HEK293 (cell line): ENCODE measurements around the gene SYNGR4.

Source experiments
- CTCF ChIA-PET: fragments of 350-600 bp; formaldehyde crosslinking; extraction: SDS; loops from one replicate; lab custom pipeline; 2021; ENCODE audit warnings: antibody characterized with exemption; lab: Yijun Ruan, JAX
- POLR2A ChIA-PET: fragments of 300-600 bp; formaldehyde crosslinking; extraction: SDS; loops from one replicate; lab custom pipeline; 2020; ENCODE audit warnings: antibody characterized with exemption, inconsistent platforms; lab: Yijun Ruan, JAX
- H3K27ac ChIP-seq: fragments of 200-500 bp; sonication (Bioruptor generic); 2 replicates; pipeline ENCODE4 v1.5.1; 2014; ENCODE audit warnings: low read depth, low read length, control low read depth, inconsistent platforms; ENCODE audit errors: extremely low read depth
- H3K36me3 ChIP-seq, 2 experiments: fragments of 200-500 bp in 1 of 2; sonication (Bioruptor generic) in 1 of 2; 1 replicate in 1 of 2; 2 replicates in 1 of 2; pipeline ENCODE4 v1.5.1; 2014 to 2017; ENCODE audit warnings: inconsistent platforms in 2 of 2, low read length in 2 of 2; ENCODE audit not compliant: control insufficient read depth in 2 of 2, insufficient read depth in 1 of 2
- H3K4me1 ChIP-seq: fragments of 200-500 bp; sonication (Bioruptor generic); 2 replicates; pipeline ENCODE4 v1.5.1; 2014; ENCODE audit warnings: mild to moderate bottlenecking, low read length, inconsistent platforms; ENCODE audit not compliant: control insufficient read depth, insufficient read depth
- H3K4me3 ChIP-seq: 2 replicates; pipeline ENCODE4 v1.5.1; 2011; ENCODE audit warnings: low read depth, mild to moderate bottlenecking, control low read depth, low read length, moderate library complexity
- H3K9me3 ChIP-seq: fragments of 200-500 bp; sonication (Bioruptor generic); 2 replicates; pipeline ENCODE4 v1.5.1; 2014; ENCODE audit warnings: low read depth, low read length, inconsistent platforms; ENCODE audit not compliant: control insufficient read depth, insufficient read depth
- GLI2 ChIP-seq: fragments of 450-650 bp; formaldehyde crosslinking; IDR thresholded peaks from 2 replicates; pipeline ENCODE4; 2017; ENCODE audit warnings: missing biosample characterization, missing genetic modification characterization, low read depth, borderline replicate concordance
- KLF7 ChIP-seq: fragments of 450-650 bp; formaldehyde crosslinking; IDR thresholded peaks from 2 replicates; pipeline ENCODE4 v1.5.1; 2016; ENCODE audit warnings: missing biosample characterization, missing genetic modification characterization, borderline replicate concordance
- PRDM1 ChIP-seq: fragments of 450-650 bp; formaldehyde crosslinking; IDR thresholded peaks from 2 replicates; pipeline ENCODE4; 2016; ENCODE audit warnings: missing biosample characterization, missing genetic modification characterization
- SCRT1 ChIP-seq: fragments of 450-650 bp; formaldehyde crosslinking; IDR thresholded peaks from 2 replicates; pipeline ENCODE4 v1.5.1; 2016; ENCODE audit warnings: missing biosample characterization, missing genetic modification characterization, borderline replicate concordance
- ZBTB20 ChIP-seq: fragments of 450-650 bp; formaldehyde crosslinking; IDR thresholded peaks from 2 replicates; pipeline ENCODE4 v1.5.1; 2016; ENCODE audit warnings: missing biosample characterization, missing genetic modification characterization
- ZBTB21 ChIP-seq: fragments of 450-650 bp; formaldehyde crosslinking; IDR thresholded peaks from 2 replicates; pipeline ENCODE4 v1.5.1; 2017; ENCODE audit warnings: missing biosample characterization, missing genetic modification characterization
- ZBTB44 ChIP-seq: fragments of 450-650 bp; IDR thresholded peaks from 2 replicates; pipeline ENCODE4 v1.5.1; 2018; ENCODE audit warnings: missing biosample characterization, mild to moderate bottlenecking, missing genetic modification characterization
- ZIC2 ChIP-seq: fragments of 450-650 bp; formaldehyde crosslinking; IDR thresholded peaks from 2 replicates; pipeline ENCODE4 v1.5.1; 2016; ENCODE audit warnings: missing biosample characterization, missing genetic modification characterization
- ZNF10 ChIP-seq: fragments of 450-650 bp; formaldehyde crosslinking; IDR thresholded peaks from 2 replicates; pipeline ENCODE4 v1.5.1; 2017; ENCODE audit warnings: missing biosample characterization, missing genetic modification characterization
- ZNF16 ChIP-seq: fragments of 450-650 bp; formaldehyde crosslinking; IDR thresholded peaks from 2 replicates; pipeline ENCODE4 v1.5.1; 2016; ENCODE audit warnings: low read depth, missing biosample characterization, missing genetic modification characterization
- ZNF211 ChIP-seq: fragments of 450-650 bp; formaldehyde crosslinking; IDR thresholded peaks from 2 replicates; pipeline ENCODE4 v1.5.1; 2016; ENCODE audit warnings: low read depth, missing biosample characterization, missing genetic modification characterization
- ZNF221 ChIP-seq: fragments of 450-650 bp; formaldehyde crosslinking; IDR thresholded peaks from 2 replicates; pipeline ENCODE4 v1.5.1; 2017; ENCODE audit warnings: missing biosample characterization, missing genetic modification characterization, borderline replicate concordance
- ZNF311 ChIP-seq: fragments of 450-650 bp; formaldehyde crosslinking; IDR thresholded peaks from 2 replicates; pipeline ENCODE4 v1.5.1; 2017; ENCODE audit warnings: missing biosample characterization, missing genetic modification characterization, borderline replicate concordance
- ZNF366 ChIP-seq: fragments of 450-650 bp; formaldehyde crosslinking; conservative IDR thresholded peaks from 2 replicates; pipeline ENCODE4 v1.5.1; 2016; ENCODE audit warnings: missing biosample characterization, missing genetic modification characterization
- ZNF510 ChIP-seq: fragments of 450-650 bp; formaldehyde crosslinking; IDR thresholded peaks from 2 replicates; pipeline ENCODE4 v1.5.1; 2018; ENCODE audit warnings: mild to moderate bottlenecking, missing genetic modification characterization, missing biosample characterization; ENCODE audit not compliant: insufficient replicate concordance
- ZNF529 ChIP-seq: fragments of 450-650 bp; formaldehyde crosslinking; IDR thresholded peaks from 2 replicates; pipeline ENCODE4 v1.5.1; 2017; ENCODE audit warnings: missing genetic modification characterization, missing biosample characterization; ENCODE audit not compliant: insufficient replicate concordance
- ZNF692 ChIP-seq: fragments of 450-650 bp; formaldehyde crosslinking; IDR thresholded peaks from 2 replicates; pipeline ENCODE4 v1.5.1; 2016; ENCODE audit warnings: missing biosample characterization, missing genetic modification characterization
- ZNF768 ChIP-seq: fragments of 450-650 bp; formaldehyde crosslinking; IDR thresholded peaks from 2 replicates; pipeline ENCODE4 v1.5.1; 2018; ENCODE audit warnings: missing biosample characterization, mild to moderate bottlenecking, missing genetic modification characterization
- ZSCAN23 ChIP-seq: fragments of 450-650 bp; formaldehyde crosslinking; IDR thresholded peaks from 2 replicates; pipeline ENCODE4 v1.5.1; 2016; ENCODE audit warnings: missing biosample characterization, missing genetic modification characterization
- ZSCAN30 ChIP-seq: fragments of 450-650 bp; IDR thresholded peaks from 2 replicates; pipeline ENCODE4 v1.5.1; 2018; ENCODE audit warnings: missing biosample characterization, mild to moderate bottlenecking, missing genetic modification characterization, moderate library complexity
- ZXDB ChIP-seq: fragments of 450-650 bp; formaldehyde crosslinking; IDR thresholded peaks from 2 replicates; pipeline ENCODE4 v1.5.1; 2016; ENCODE audit warnings: missing biosample characterization, missing genetic modification characterization
- TF ChIP-seq, protein P1 (sequence below): fragments of 450-650 bp; formaldehyde crosslinking; IDR thresholded peaks from 2 replicates; pipeline ENCODE4 v1.5.1; 2016; ENCODE audit warnings: missing biosample characterization, missing genetic modification characterization
- TF ChIP-seq, protein P2 (sequence below): fragments of 450-650 bp; formaldehyde crosslinking; IDR thresholded peaks from 2 replicates; pipeline ENCODE4 v1.5.1; 2016; ENCODE audit warnings: missing biosample characterization, missing genetic modification characterization
- TF ChIP-seq, protein P3 (sequence below): fragments of 450-650 bp; formaldehyde crosslinking; IDR thresholded peaks from 2 replicates; pipeline ENCODE4 v1.5.1; 2016; ENCODE audit warnings: missing biosample characterization, missing genetic modification characterization

Gene SYNGR4

GRCh38 chr19:48340995-48341394, 23.2 kb upstream of the SYNGR4 start:
- no peak overlapping the region for H3K27ac ChIP-seq
- no peaks in the 10 kb centered on the region; a peak in 1 of 3 replicates for H3K36me3 ChIP-seq
- CTCF ChIA-PET: interaction anchor here (0.8 to 2.5 kb wide), 5 partner anchors 8 to 50 kb away, joined by 3 to 18 read pairs (median 4); partner anchors contain the start of gene KDELR1
- no peak for TF ChIP-seq ZSCAN23 (tag by site-specific recombination)
- no peak for TF ChIP-seq GLI2 (tag by site-specific recombination)
- TF ChIP-seq ZBTB20 (tag by site-specific recombination): no peak
- TF ChIP-seq, protein P1, sequence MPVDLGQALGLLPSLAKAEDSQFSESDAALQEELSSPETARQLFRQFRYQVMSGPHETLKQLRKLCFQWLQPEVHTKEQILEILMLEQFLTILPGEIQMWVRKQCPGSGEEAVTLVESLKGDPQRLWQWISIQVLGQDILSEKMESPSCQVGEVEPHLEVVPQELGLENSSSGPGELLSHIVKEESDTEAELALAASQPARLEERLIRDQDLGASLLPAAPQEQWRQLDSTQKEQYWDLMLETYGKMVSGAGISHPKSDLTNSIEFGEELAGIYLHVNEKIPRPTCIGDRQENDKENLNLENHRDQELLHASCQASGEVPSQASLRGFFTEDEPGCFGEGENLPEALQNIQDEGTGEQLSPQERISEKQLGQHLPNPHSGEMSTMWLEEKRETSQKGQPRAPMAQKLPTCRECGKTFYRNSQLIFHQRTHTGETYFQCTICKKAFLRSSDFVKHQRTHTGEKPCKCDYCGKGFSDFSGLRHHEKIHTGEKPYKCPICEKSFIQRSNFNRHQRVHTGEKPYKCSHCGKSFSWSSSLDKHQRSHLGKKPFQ (tag by site-specific recombination): peak; percentile 89
- TF ChIP-seq, protein P2, sequence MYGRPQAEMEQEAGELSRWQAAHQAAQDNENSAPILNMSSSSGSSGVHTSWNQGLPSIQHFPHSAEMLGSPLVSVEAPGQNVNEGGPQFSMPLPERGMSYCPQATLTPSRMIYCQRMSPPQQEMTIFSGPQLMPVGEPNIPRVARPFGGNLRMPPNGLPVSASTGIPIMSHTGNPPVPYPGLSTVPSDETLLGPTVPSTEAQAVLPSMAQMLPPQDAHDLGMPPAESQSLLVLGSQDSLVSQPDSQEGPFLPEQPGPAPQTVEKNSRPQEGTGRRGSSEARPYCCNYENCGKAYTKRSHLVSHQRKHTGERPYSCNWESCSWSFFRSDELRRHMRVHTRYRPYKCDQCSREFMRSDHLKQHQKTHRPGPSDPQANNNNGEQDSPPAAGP (tag by site-specific recombination): no peak
- TF ChIP-seq ZSCAN30 (tag by site-specific recombination): no peak
- peak; percentile 87 for TF ChIP-seq ZIC2 (tag by site-specific recombination)
- no peak for TF ChIP-seq ZNF692 (tag by site-specific recombination)
- no peak for TF ChIP-seq ZNF529 (tag by site-specific recombination)
- no peaks in the 10 kb centered on the region for H3K9me3 ChIP-seq
- no peak overlapping the region for H3K4me3 ChIP-seq
- POLR2A ChIA-PET: interaction anchor here (0.9 to 1.3 kb wide), 2 partner anchors 8 to 20 kb away, joined by 3 read pairs; a partner anchor contains a TSS
- no peaks in the 10 kb centered on the region for H3K4me1 ChIP-seq

GRCh38 chr19:48341515-48342413, 22.4 kb upstream of the SYNGR4 start:
- CTCF ChIA-PET: interaction anchor here (0.5 to 2.5 kb wide), 4 partner anchors 9 to 50 kb away, joined by 3 to 18 read pairs (median 4); partner anchors contain the start of gene KDELR1
- Histone ChIP-seq H3K27ac (no peak overlapping the region), H3K9me3 (no peaks in the 10 kb centered on the region), H3K4me1 (no peaks in the 10 kb centered on the region), H3K4me3 (no peak overlapping the region), H3K36me3 (no peaks in the 10 kb centered on the region; a peak in 1 of 3 replicates)
- POLR2A ChIA-PET: interaction anchor here (0.9 to 1.3 kb wide), 2 partner anchors 9 to 20 kb away, joined by 3 read pairs; a partner anchor contains a TSS
- no peak for TF ChIP-seq ZNF510 (tag by site-specific recombination)
- no peak for TF ChIP-seq ZNF211 (tag by site-specific recombination)
- TF ChIP-seq, protein P3, sequence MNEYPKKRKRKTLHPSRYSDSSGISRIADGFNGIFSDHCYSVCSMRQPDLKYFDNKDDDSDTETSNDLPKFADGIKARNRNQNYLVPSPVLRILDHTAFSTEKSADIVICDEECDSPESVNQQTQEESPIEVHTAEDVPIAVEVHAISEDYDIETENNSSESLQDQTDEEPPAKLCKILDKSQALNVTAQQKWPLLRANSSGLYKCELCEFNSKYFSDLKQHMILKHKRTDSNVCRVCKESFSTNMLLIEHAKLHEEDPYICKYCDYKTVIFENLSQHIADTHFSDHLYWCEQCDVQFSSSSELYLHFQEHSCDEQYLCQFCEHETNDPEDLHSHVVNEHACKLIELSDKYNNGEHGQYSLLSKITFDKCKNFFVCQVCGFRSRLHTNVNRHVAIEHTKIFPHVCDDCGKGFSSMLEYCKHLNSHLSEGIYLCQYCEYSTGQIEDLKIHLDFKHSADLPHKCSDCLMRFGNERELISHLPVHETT (tag by site-specific recombination): no peak
- TF ChIP-seq ZNF10: no peak
- TF ChIP-seq KLF7 (tag by site-specific recombination): no peak
- no peak for TF ChIP-seq ZBTB21 (tag by site-specific recombination)
- TF ChIP-seq ZNF221 (tag by site-specific recombination): no peak
- TF ChIP-seq ZNF366 (tag by site-specific recombination): peak; percentile 62; the same call in 1 of the 2 replicates
- peak; percentile 77 for TF ChIP-seq PRDM1
- TF ChIP-seq SCRT1 (tag by site-specific recombination): no peak
- no peak for TF ChIP-seq ZNF16 (tag by site-specific recombination)
- no peak for TF ChIP-seq ZXDB (tag by site-specific recombination)
- TF ChIP-seq ZNF768 (tag by site-specific recombination): peak; percentile 78; the same call in 1 of the 2 replicates
- no peak for TF ChIP-seq ZNF311 (tag by site-specific recombination)
- TF ChIP-seq ZBTB44: no peak
